Suprapubic skin (tissue), 4 donors: Measurements from ENCODE around the gene CD40.

ENCODE experiments used
- EP300 ChIP-seq: sonication (generic); formaldehyde crosslinking; IDR thresholded peaks from one replicate; pipeline ENCODE4 v1.6.1; 2017; ENCODE audit warnings: antibody characterized with exemption
- POLR2A ChIP-seq, 2 donors: fragments of 450-650 bp; IDR thresholded peaks; one replicate each; pipeline ENCODE4 v1.6.1; 2017; ENCODE audit warnings: antibody characterized with exemption in 2 of 2, mild to moderate bottlenecking in 2 of 2, moderate library complexity in 2 of 2
- POLR2AphosphoS5 ChIP-seq, 3 donors: sonication (generic); formaldehyde crosslinking; IDR thresholded peaks; one replicate each; pipeline ENCODE4 v1.6.1; 2017; ENCODE audit warnings: antibody characterized with exemption in 3 of 3
- TF ChIP-seq, protein P1 (sequence below), 2 donors: fragments of 200-600 bp in 1 of 2; fragments of 450-650 bp in 1 of 2; sonication (generic) in 1 of 2; IDR thresholded peaks; one replicate each; pipeline ENCODE4 v1.5.1; 2016 to 2019; ENCODE audit warnings: antibody characterized with exemption in 2 of 2, mild to moderate bottlenecking in 1 of 2, moderate library complexity in 1 of 2

DNA sequence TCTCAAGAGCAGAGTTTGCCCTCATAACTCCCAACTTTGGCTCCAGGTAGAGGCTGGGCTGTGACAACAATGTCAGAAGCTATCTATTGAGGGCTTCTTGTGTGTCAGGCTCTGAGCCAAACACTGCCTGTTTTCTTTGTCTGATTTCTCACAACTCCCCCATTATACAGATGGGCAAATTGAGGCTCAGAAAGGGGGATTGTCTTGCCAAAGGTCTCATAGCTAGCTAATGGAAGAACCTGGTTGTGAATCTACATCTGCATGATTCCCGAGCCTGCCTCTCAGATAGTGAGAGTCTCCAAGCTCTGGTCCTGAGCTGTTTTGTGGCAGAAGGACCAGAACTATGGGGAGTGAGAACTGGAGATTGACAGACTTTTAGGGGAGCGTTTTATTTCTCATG, 1.4 kb downstream of the CD40 start:
- TF ChIP-seq, protein P1, sequence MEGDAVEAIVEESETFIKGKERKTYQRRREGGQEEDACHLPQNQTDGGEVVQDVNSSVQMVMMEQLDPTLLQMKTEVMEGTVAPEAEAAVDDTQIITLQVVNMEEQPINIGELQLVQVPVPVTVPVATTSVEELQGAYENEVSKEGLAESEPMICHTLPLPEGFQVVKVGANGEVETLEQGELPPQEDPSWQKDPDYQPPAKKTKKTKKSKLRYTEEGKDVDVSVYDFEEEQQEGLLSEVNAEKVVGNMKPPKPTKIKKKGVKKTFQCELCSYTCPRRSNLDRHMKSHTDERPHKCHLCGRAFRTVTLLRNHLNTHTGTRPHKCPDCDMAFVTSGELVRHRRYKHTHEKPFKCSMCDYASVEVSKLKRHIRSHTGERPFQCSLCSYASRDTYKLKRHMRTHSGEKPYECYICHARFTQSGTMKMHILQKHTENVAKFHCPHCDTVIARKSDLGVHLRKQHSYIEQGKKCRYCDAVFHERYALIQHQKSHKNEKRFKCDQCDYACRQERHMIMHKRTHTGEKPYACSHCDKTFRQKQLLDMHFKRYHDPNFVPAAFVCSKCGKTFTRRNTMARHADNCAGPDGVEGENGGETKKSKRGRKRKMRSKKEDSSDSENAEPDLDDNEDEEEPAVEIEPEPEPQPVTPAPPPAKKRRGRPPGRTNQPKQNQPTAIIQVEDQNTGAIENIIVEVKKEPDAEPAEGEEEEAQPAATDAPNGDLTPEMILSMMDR (IDR thresholded peaks at IDR 0.05) = no peak
- no peak for TF ChIP-seq POLR2AphosphoS5 (IDR thresholded peaks at IDR 0.05)
- no peak for TF ChIP-seq EP300
- TF ChIP-seq POLR2A (IDR thresholded peaks at IDR 0.05) = no peak
